WTC11 (cell line): ENCODE results near the gene NOS3.

ENCODE experiments used
- ATF6 ChIP-seq: sonication (generic); formaldehyde crosslinking; IDR thresholded peaks from 2 replicates; pipeline ENCODE4 v1.8.1; 2023; ENCODE audit warnings: mild to moderate bottlenecking, missing genetic modification reagents
- ESRRA ChIP-seq: sonication (generic); formaldehyde crosslinking; IDR thresholded peaks from 2 replicates; pipeline ENCODE4 v1.8.1; 2022; ENCODE audit warnings: mild to moderate bottlenecking, missing genetic modification reagents, borderline replicate concordance
- ETV6 ChIP-seq: sonication (generic); formaldehyde crosslinking; IDR thresholded peaks from 2 replicates; pipeline ENCODE4 v1.8.1; 2022; ENCODE audit warnings: mild to moderate bottlenecking, missing genetic modification reagents
- IRF1 ChIP-seq: sonication (generic); formaldehyde crosslinking; IDR thresholded peaks from 2 replicates; pipeline ENCODE4 v1.8.0; 2023; ENCODE audit warnings: missing genetic modification reagents
- MYBL2 ChIP-seq: sonication (generic); formaldehyde crosslinking; IDR thresholded peaks from 2 replicates; pipeline ENCODE4 v1.8.1; 2023; ENCODE audit warnings: mild to moderate bottlenecking, moderate library complexity, missing genetic modification reagents
- NR2C2 ChIP-seq: sonication (generic); formaldehyde crosslinking; IDR thresholded peaks from 2 replicates; pipeline ENCODE4 v1.8.0; 2022; ENCODE audit warnings: mild to moderate bottlenecking, missing genetic modification reagents
- USF2 ChIP-seq: sonication (generic); formaldehyde crosslinking; IDR thresholded peaks from 2 replicates; pipeline ENCODE4 v1.8.1; 2023; ENCODE audit warnings: mild to moderate bottlenecking, missing genetic modification reagents, moderate library complexity
- TF ChIP-seq, protein P1 (sequence below): fragments of 200-600 bp; IDR thresholded peaks from 2 replicates; pipeline ENCODE4 v1.8.0; 2022; ENCODE audit warnings: antibody characterized with exemption
- TF ChIP-seq, protein P2 (sequence below): sonication (generic); formaldehyde crosslinking; conservative IDR thresholded peaks from 2 replicates; pipeline ENCODE4 v1.8.1; 2022; ENCODE audit warnings: mild to moderate bottlenecking, missing genetic modification reagents

DNA sequence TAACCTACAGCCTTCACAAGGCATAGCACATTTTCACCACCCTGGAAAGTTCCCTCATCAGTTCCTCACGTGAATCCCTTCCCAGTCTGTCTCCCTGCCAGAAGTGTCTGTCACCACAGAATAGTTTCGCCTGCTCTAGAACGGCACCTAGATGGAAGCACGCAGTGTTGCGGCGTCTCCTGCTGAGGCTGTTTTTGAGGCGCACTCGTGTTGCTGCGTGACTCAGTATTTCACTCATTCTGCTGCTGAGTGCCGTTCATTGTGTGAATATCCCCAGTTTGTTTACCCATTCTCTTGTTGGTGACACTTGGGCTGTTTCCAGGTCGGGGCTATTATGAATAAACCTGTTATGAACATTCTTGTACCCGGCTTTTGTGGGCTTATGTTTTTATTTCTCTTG, 12.8 kb downstream of the NOS3 start:
- TF ChIP-seq ATF6 (CRISPR knock-in tag) (no peak), IRF1 (CRISPR knock-in tag) (no peak), NR2C2 (no peak), MYBL2 (CRISPR knock-in tag) (no peak), ESRRA (CRISPR knock-in tag) (no peak), USF2 (CRISPR knock-in tag) (no peak), ETV6 (CRISPR knock-in tag) (no peak)
- TF ChIP-seq, protein P1, sequence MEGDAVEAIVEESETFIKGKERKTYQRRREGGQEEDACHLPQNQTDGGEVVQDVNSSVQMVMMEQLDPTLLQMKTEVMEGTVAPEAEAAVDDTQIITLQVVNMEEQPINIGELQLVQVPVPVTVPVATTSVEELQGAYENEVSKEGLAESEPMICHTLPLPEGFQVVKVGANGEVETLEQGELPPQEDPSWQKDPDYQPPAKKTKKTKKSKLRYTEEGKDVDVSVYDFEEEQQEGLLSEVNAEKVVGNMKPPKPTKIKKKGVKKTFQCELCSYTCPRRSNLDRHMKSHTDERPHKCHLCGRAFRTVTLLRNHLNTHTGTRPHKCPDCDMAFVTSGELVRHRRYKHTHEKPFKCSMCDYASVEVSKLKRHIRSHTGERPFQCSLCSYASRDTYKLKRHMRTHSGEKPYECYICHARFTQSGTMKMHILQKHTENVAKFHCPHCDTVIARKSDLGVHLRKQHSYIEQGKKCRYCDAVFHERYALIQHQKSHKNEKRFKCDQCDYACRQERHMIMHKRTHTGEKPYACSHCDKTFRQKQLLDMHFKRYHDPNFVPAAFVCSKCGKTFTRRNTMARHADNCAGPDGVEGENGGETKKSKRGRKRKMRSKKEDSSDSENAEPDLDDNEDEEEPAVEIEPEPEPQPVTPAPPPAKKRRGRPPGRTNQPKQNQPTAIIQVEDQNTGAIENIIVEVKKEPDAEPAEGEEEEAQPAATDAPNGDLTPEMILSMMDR, result no peak
- TF ChIP-seq, protein P2, sequence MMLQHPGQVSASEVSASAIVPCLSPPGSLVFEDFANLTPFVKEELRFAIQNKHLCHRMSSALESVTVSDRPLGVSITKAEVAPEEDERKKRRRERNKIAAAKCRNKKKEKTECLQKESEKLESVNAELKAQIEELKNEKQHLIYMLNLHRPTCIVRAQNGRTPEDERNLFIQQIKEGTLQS, result no peak
